ENCODE results near the gene GPR55.
A peak's percentile ranks its signal among the peaks of the same experiment; 100 is the strongest.

GPR55 gene

DNA sequence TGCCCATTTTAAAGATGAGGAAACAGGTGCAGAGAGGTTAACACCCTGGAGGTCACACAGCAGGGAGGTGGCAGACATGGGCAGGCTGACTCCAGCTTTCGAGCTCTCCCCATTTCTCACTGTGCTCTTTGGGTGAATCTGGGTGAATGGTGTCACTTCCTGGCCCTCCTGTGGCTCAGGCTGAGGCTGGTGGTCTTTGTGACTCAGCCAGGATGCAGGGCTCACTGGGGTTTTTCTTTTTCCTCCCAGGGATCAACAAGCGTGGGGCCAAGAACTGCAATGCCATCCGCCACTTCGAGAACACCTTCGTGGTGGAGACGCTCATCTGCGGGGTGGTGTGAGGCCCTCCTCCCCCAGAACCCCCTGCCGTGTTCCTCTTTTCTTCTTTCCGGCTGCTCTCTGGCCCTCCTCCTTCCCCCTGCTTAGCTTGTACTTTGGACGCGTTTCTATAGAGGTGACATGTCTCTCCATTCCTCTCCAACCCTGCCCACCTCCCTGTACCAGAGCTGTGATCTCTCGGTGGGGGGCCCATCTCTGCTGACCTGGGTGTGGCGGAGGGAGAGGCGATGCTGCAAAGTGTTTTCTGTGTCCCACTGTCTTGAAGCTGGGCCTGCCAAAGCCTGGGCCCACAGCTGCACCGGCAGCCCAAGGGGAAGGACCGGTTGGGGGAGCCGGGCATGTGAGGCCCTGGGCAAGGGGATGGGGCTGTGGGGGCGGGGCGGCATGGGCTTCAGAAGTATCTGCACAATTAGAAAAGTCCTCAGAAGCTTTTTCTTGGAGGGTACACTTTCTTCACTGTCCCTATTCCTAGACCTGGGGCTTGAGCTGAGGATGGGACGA is 47.1 kb downstream of the GPR55 start:
- no peak for DNase-seq

DNA sequence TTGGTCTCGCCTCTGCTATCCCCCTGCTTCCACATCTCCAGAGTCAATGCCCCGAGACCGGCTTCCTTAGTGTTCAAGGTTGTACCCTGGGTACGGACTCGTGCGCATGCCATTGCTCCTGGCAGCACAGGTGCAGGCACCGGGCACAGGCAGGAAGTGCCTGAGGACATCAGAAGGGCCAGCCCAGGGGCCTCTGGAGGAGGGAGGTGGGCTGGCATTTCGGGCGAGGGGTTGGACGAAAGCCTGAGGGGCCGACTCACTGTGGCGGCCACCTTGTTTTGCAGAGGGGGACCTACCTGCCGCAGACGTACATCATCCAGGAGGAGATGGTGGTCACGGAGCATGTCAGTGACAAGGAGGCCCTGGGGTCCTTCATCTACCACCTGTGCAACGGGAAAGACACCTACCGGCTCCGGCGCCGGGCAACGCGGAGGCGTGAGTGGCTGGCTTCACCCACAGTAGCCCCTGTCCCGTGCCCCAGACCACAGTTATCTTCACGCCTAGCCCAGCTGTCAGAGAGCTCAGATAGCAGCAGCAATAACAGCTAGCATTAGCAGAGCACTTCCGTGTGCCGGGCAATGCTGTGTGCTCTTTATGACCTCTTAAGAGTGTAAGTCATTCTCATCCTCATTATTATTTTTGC is 47.8 kb downstream of the GPR55 start:
- no peak for DNase-seq

- no peak for DNase-seq
Observed at GRCh38 chr2:230875347-230876315, 49.4 kb downstream of the GPR55 start.

DNA sequence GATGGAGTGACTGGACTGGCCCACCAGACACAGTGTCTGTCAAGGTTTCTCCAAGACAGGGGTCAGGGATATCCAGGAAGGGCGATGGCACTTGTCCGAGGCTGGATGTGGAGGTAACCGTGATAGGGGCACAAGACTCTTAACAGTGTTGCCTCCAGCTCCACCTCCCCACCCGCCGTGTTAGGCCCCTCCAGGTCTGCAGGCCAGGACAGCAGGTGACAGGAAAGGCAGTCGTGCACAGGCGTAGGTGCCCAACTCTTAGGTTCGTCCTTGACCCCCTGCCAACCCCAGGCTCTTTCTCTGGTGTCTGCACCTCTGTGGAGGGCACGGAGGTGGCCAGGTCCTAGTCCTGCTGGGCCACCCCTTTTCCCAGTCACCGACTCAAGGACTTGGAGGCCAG is 50.2 kb downstream of the GPR55 start:
- DNase-seq = no peak

DNA sequence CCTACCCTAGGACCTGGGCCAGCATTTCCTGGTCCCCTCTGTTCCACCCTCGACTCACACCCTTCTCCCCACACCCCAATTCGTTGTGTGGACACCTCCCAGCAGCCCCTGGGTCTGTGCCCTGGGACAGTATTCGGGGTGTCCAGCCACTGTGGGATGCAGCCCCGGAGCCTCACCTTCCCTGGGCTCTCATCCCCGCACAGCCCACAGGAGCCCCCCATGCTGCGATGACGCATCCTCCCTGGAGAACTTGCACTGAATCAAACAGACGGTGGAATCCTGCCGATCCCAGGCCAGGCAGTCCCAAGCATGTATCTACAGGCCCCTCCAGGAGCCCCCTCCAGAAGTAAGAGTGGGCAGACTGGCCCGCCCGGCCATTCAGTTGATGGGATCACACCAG is 50.6 kb downstream of the GPR55 start:
- no peak for DNase-seq

DNA sequence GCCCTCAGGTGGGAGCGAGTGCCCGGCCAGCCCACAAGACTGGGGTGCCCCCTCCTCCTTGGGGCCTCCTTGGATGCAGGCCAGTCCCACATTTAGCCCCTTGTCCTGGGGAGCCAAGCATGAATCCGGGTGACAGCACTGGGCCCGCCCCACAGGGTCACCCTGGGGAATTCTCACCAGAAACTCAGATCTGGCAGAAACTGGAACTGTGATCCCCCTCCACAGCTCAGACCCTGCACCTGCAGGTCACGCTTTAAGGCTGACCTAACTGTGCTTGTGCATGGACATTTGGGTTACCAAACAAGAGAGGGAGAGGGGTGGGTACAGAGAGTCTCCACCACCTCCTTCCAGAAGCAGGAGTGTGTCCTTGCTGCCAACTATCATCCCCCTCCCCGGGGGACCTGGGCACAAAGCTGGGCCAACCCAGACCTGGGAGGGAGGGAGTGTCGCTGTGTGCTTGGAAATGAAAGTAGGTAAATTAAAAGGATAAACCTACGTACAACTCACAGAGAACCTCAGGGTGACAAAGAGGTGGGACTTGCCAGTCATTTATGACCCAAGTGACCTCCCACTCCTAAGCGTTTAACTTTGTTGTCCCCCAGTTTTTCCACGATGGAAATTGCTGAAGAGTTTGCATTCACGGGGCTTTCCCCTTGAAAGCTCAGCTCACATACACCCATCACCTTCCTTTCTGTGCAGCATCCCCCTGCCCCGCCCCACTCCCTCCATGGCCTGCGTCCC is 51.2 kb downstream of the GPR55 start:
- DNase-seq = peak; percentile 33

DNA sequence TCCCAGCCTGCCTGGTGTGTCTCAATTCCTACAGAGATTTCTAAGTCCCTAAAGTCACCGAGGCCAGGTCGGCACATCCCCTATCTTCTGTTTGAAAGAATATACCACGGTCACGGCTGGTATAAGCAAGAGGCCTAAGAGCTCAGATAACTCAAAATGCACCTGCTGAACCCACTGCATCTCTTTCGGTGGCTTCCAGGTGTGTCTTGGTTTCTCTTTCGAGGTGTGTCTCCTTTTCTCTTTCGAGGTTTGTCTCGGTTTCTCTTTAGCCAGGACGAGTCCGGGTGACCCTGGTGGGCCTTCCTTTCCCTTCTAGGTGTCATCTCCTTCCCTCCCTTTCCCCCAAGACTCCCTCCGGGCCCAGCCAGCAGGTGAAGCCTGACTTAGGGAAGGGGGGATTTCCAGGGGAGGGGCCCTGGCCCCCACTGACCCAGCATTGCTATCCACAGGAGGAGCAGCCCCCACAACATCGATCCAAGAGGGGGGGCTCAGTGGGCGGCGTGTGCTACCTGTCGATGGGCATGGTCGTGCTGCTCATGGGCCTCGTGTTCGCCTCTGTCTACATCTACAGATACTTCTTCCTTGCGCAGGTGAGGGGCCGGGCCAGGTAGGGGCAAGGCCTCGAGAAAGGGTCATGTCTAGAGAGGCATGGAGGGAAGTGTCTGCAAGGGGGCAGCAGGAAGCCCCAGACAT is 51.9 kb downstream of the GPR55 start:
- no peak for DNase-seq

- DNase-seq = no peak
Observed at GRCh38 chr2:230872151-230872967, 52.7 kb downstream of the GPR55 start.

DNA sequence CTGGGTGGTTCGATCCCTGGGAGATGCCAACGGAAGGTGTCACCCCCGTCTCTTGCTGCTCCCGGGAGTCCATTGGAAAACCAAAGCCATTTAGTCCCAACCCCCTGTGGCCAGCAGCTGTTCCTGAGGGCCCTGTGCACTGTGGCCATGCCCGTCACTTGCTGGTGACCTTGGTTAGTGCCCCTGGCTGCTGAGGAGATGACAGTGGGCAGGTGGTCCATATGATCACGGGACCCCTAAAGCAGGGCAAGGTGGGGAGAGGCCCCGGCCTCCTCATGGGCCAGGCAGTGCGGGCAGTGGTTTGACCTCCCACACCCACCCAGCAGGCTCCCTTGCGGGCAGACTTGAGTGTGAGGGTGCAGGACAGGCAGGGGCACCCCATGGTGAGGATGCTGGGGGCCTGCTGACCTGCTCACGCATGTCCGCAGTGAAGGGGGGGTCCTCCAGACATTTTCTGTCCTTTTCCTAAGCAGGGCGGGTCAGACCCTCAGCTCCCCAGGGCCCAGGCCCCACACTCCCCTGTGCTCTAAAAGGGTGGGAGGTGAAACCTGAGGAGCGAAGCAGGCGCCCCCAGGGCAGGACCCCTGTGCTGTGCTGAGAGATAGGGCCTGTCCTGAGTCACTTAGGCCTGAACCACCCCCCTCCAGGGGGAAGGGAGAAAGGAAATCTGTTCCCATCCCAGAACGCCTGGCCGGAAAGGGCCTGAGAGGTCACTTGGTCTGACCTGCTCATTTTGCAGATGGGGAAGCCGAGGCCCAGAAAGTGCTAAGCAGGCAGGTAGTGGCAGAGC is 53.5 kb downstream of the GPR55 start:
- DNase-seq = no peak

DNA sequence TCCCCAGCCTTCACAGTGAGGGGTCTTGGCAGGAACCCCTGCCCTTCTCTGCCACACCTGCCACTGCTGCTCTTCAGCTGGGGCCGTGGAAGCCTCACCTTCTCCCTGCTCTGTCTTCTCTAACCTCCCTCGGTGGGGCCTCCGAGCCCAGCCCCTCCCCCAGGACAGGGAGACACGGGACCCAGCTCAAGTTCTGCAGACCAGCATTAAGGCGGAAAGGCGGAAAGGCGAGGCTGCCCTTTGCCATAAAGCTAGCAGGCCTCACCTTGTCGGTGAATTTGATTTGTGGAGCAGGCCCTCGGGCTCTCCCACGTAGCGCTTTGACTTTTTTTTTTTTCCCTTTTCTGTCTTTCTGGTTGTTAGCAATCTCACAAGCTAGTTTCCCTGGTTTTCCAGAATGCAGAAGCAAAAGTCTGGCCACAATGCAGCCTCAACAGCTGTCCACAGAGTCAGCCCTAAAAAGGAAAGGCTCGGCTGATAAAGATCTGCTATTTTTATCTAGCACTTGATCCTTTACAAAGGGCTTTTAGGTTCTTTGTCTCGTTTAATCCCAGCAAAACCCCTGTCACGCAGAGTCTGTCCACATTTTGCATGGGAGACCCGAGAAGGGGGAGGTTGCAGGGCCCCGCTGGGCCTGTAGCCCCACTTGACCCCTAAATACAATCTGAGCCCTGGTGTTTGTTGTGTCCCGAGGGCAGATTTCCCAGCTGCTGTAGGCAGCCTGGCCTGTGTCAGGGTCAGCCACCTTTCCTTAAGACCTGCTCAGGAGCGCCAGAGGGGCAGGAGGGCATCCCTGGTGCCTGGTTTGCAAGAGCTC is 54.3 kb downstream of the GPR55 start:
- no peak for DNase-seq

GRCh38 chr2:230869914-230870543 is 55.0 kb downstream of the GPR55 start:
- DNase-seq = no peak

DNA sequence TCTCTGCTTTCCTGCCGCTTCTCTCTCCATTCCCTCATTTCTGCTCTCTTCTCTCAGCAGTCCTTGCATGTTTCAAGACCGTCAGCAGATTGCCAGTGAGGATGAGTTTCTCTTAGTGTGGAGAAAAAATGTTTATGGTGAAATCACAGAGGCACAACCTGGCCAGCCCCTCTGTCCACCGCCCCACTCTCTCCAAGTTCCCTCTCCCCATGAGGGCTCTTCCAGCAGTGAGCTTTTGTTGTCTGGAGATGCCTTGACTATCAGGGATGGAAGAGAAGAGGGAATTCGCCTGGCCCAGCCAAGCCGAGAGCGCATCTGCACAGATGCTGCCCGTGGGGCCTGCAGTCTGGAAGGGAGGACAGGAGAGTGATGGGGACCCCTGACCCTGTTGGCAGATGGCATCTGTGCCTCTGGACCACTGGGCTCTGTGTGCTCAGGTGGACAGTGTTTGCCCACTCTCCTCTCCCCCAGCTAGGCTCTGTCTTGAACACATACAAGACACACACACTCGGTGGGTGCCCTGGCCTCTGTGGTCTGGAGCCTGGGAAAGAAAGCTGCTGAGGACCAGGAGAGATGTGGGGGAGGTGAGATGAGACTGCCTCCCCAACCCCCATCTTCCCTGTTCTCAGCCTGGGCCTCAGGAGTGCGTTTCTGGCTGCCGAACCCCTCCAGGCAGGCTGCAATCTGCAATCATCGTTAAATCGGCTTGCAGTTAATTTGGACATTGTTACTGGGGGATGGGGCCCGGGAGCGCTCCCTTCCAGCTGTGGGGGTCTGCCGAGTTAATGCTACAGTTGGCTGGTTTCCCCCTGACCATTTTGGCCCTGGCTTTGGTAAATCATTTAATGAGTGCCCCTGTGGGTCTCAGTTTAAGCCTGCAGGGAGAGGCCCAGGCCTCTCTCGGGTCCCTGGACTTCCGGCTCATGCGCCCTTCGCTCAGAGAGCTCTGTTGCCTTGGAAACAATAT is 55.8 kb downstream of the GPR55 start:
- no peak for DNase-seq

DNA sequence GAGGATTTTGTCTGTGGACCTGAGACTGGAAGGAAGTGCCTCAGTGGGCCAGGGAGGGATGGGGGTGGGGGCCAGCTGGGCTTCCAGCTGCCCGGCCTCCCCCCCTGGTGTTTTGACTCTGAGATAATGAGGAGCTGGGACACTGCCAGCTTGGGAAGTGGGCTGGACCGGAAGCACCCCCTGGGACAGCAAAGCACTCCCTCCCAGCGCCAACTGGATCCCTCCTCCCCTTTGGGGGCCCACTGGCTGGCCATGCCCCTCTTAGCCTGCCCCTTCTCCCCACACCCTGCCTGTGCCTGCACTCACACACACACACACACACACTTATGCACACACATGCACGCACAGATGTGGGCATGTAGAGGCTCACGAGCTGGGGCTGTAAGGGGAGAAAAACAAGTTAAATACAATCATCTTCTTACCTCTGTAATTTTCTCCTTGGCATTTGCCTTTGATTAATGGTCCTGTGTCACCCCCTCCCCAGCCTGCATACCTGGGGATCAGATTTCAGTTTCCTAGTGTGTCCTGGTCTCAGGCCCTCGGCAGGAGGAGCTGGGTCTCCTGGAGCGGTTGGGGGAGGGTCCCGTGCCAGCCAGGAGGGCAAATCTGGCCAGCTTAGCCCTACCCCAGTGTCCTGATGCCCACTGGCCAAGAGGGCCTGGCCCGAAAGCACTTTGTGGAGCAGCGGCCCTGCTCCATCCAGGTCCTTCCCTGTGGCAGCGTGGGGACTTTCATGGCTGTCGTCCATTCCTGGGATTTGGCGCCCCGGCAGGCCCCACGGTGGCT is 56.7 kb downstream of the GPR55 start:
- no peak for DNase-seq

- peak; percentile 63 for DNase-seq
Observed at GRCh38 chr2:230866756-230867523, 58.1 kb downstream of the GPR55 start.

Measured in stimulated activated CD4-positive, alpha-beta T cell treated with anti-CD3 and anti-CD28 coated beads, Interleukin-15, amount 100 ng/mL, for 24 hours (primary cell).